Left hindlimb (tissue), 1 donor: Measurements from ENCODE around the gene COLEC12.
"Not testable (repeated sequence)": the region's sequence is repeated elsewhere in the genome, so short reads cannot be mapped to it uniquely, and the experiment has no call there.

Experiments
- DNase-seq: peaks from one replicate; pipeline ENCODE4 v3.0.0-alpha.2; 2018

COLEC12 gene

GRCh38 chr18:407191-407590 lies 93.3 kb downstream of the COLEC12 start:
- DNase-seq, result no peak

GRCh38 chr18:406677-407076 lies 93.8 kb downstream of the COLEC12 start:
- no peak for DNase-seq

GRCh38 chr18:405006-405405 lies 95.5 kb downstream of the COLEC12 start:
- DNase-seq, result not testable (repeated sequence)

GRCh38 chr18:404061-404636 lies 96.4 kb downstream of the COLEC12 start:
- no peak for DNase-seq

- DNase-seq, result no peak
Observed at GRCh38 chr18:402129-402528, 98.4 kb downstream of the COLEC12 start.

GRCh38 chr18:400456-400855 lies 100.0 kb downstream of the COLEC12 start:
- no peak for DNase-seq

- DNase-seq, result no peak
Observed at GRCh38 chr18:399631-400135, 100.8 kb downstream of the COLEC12 start.

GRCh38 chr18:398935-399630 lies 101.4 kb downstream of the COLEC12 start:
- DNase-seq, result no peak

- no peak for DNase-seq
Observed at GRCh38 chr18:396556-396955, 103.9 kb downstream of the COLEC12 start.

GRCh38 chr18:396251-396555 lies 104.3 kb downstream of the COLEC12 start:
- no peak for DNase-seq

- peak; percentile 67 for DNase-seq
Observed at GRCh38 chr18:395456-396250, 104.8 kb downstream of the COLEC12 start.

GRCh38 chr18:394987-395362 lies 105.5 kb downstream of the COLEC12 start:
- peak; percentile 83 for DNase-seq

GRCh38 chr18:394262-394986 lies 106.1 kb downstream of the COLEC12 start:
- no peak for DNase-seq

GRCh38 chr18:393574-393957 lies 106.9 kb downstream of the COLEC12 start:
- no peak for DNase-seq

- no peak for DNase-seq
Observed at GRCh38 chr18:392928-393573, 107.5 kb downstream of the COLEC12 start.

- no peak for DNase-seq
Observed at GRCh38 chr18:390741-391478, 109.6 kb downstream of the COLEC12 start.

- DNase-seq, result peak; percentile 56
Observed at GRCh38 chr18:389658-390357, 110.7 kb downstream of the COLEC12 start.

- DNase-seq, result no peak
Observed at GRCh38 chr18:388200-388599, 112.3 kb downstream of the COLEC12 start.

GRCh38 chr18:386994-387393 lies 113.5 kb downstream of the COLEC12 start:
- DNase-seq, result no peak

- DNase-seq, result no peak
Observed at GRCh38 chr18:384897-385296, 115.6 kb downstream of the COLEC12 start.

GRCh38 chr18:383135-383534 lies 117.4 kb downstream of the COLEC12 start:
- no peak for DNase-seq
